ENCODE results near the gene MAP2K3. TPM values are rescaled to one million over a fixed set of nuclear protein-coding genes. Genes with fewer than 3 reads are reported as not detected.

MAP2K3 gene
- total RNA-seq, 4 donors from 2014 or later = 15.5 to 23.4 (median 21.3) TPM

DNA sequence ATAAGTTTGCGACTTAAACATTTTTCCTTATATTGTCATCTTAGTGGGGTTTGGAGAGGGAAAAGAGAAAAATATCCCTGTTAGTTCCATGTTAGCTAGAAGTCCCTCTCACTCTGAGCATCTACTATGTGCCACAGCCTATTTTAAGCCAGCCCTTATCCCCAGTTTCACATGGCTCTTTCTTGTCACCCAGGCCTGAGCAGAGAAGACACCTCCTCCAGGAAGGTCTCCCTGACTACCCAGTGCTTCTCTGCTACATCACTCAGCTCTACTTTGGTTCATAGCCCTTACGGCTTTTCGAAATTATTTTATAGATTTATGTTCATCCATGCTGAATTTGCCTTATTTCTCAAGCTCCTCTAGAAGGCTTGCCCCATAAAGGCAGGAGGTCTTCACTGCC is 7.2 kb upstream of the MAP2K3 start:
- no peak overlapping the region for H3K4me3 ChIP-seq (replicated peaks in 1 of 3)
- H3K27ac ChIP-seq = no peak overlapping the region
- 95 to 97% methylated on average over 3 of the region's 3 CpGs for WGBS, 2 donors
- H3K36me3 ChIP-seq = no peaks in the 10 kb centered on the region
- H3K4me1 ChIP-seq = peaks cover 25 to 40% of the 10 kb centered on the region in 2 donors
- no peak for DNase-seq
- intact Hi-C loops (cut with DNase I) = loop anchor here (5.0 kb wide), 2 partner anchors 150 to 235 kb away; partner anchors contain the start of gene DHRS7B
- no peaks in the 10 kb centered on the region for H3K9me3 ChIP-seq
- TF ChIP-seq CTCF (IDR thresholded peaks at IDR 0.05) = no peak
- no peaks in the 10 kb centered on the region for H3K27me3 ChIP-seq

- peak overlapping the region; percentile 5 to 61 (median 47) for H3K27ac ChIP-seq
- no peaks in the 10 kb centered on the region for H3K27me3 ChIP-seq
- 47 to 51% methylated on average over 8 of the region's 8 CpGs for WGBS, 2 donors
- no peaks in the 10 kb centered on the region for H3K36me3 ChIP-seq
- peaks cover 25 to 42% of the 10 kb centered on the region in 2 donors for H3K4me1 ChIP-seq
- intact Hi-C loops (cut with DNase I) = loop anchor here (5.0 kb wide), 2 partner anchors 151 to 234 kb away; partner anchors contain the start of gene DHRS7B
- H3K9me3 ChIP-seq = no peaks in the 10 kb centered on the region
- peak; percentile 75 to 77 for DNase-seq
- no peak for TF ChIP-seq POLR2A (IDR thresholded peaks at IDR 0.05)
- peak in 3 of 6 experiments; percentile 14 to 31 (median 29) for TF ChIP-seq CTCF (IDR thresholded peaks at IDR 0.05)
- no peak overlapping the region for H3K4me3 ChIP-seq (replicated peaks in 1 of 3)
Observed at GRCh38 chr17:21278450-21279197, 5.9 kb upstream of the MAP2K3 start.

DNA sequence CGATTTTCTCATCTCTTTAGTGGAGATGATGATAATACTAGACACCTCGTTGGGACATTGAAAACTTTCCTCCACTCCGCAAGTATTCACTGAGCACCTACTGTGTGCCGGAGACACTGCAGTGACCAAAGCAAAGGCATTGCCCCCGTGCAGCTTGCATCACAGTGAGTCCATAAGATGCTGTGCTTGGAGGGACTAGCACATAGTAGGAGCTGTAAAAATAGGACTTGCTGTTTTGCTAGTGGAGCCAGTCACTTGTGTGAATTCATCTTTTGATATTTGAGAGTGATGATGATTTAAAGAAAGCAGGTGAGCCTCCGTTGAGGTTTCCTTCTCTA is 5.3 kb upstream of the MAP2K3 start:
- H3K36me3 ChIP-seq = no peaks in the 10 kb centered on the region
- H3K4me3 ChIP-seq (replicated peaks in 1 of 3) = no peak overlapping the region
- no peak for TF ChIP-seq POLR2A (IDR thresholded peaks at IDR 0.05)
- TF ChIP-seq CTCF (IDR thresholded peaks at IDR 0.05) = no peak
- H3K4me1 ChIP-seq = peaks cover 31 to 46% of the 10 kb centered on the region in 2 donors
- intact Hi-C loops (cut with DNase I) = loop anchor here (5.0 kb wide), 2 partner anchors 152 to 233 kb away; partner anchors contain the start of gene DHRS7B
- H3K27ac ChIP-seq = peak overlapping the region in 2 of 3 donors; percentile 5 to 61
- H3K27me3 ChIP-seq = no peaks in the 10 kb centered on the region
- 82% methylated on average over 6 of the region's 6 CpGs for WGBS, 2 donors
- no peaks in the 10 kb centered on the region for H3K9me3 ChIP-seq
- DNase-seq = no peak

GRCh38 chr17:21279582-21279981 is 4.9 kb upstream of the MAP2K3 start:
- Histone ChIP-seq H3K4me3 (replicated peaks in 1 of 3) (no peak overlapping the region), H3K27me3 (no peaks in the 10 kb centered on the region), H3K4me1 (peaks cover 28 to 43% of the 10 kb centered on the region in 2 donors), H3K27ac (peak overlapping the region in 1 of 3 donors; percentile 5), H3K9me3 (no peaks in the 10 kb centered on the region), H3K36me3 (no peaks in the 10 kb centered on the region)
- intact Hi-C loops (cut with DNase I) = loop anchor here (5.0 kb wide), 2 partner anchors 152 to 233 kb away; partner anchors contain the start of gene DHRS7B
- TF ChIP-seq CTCF (IDR thresholded peaks at IDR 0.05) (no peak), POLR2A (IDR thresholded peaks at IDR 0.05) (no peak)
- no peak for DNase-seq
- WGBS, 2 donors = 79 to 83% methylated on average over 6 of the region's 6 CpGs

- WGBS, 2 donors = 27% methylated on average over 10 of the region's 10 CpGs
- peaks cover 24 to 38% of the 10 kb centered on the region in 2 donors for H3K4me1 ChIP-seq
- H3K36me3 ChIP-seq = no peaks in the 10 kb centered on the region
- no peaks in the 10 kb centered on the region for H3K9me3 ChIP-seq
- no peak overlapping the region for H3K27ac ChIP-seq
- H3K4me3 ChIP-seq (replicated peaks in 1 of 3) = no peak overlapping the region
- intact Hi-C loops (cut with DNase I) = loop anchor here (5.0 to 10.0 kb wide), 4 partner anchors 37 to 235 kb away; partner anchors contain the start of genes KCNJ12 and USP22
- TF ChIP-seq POLR2A (IDR thresholded peaks at IDR 0.05) = no peak
- peak; percentile 79 to 97 (median 93) for TF ChIP-seq CTCF (IDR thresholded peaks at IDR 0.05)
- peak; percentile 82 to 88 for DNase-seq
- no peaks in the 10 kb centered on the region for H3K27me3 ChIP-seq
Observed at GRCh38 chr17:21280081-21280518, 4.4 kb upstream of the MAP2K3 start.
